ENCODE data around the gene KMT2A.
A peak's percentile ranks its signal among the peaks of the same experiment; 100 is the strongest.

The KMT2A gene

GRCh38 chr11:118450451-118450850 is 14.2 kb downstream of the KMT2A start:
- no peak for TF ChIP-seq YY1 (IDR thresholded peaks at IDR 0.05; ENCODE audit: low read depth)
- TF ChIP-seq EP300 (IDR thresholded peaks at IDR 0.05; ENCODE audit: borderline replicate concordance) = no peak
- no peak for TF ChIP-seq ZBTB7A (IDR thresholded peaks at IDR 0.05; ENCODE audit: low read depth)
- TF ChIP-seq TCF12 (IDR thresholded peaks at IDR 0.05; ENCODE audit: low read depth) = no peak
- TF ChIP-seq TAF1 (IDR thresholded peaks at IDR 0.05; ENCODE audit: low read depth) = no peak
- no peak for TF ChIP-seq RAD21 (IDR thresholded peaks at IDR 0.05; ENCODE audit: low read depth)
- no peak for TF ChIP-seq NFIC (IDR thresholded peaks at IDR 0.05)

DNA sequence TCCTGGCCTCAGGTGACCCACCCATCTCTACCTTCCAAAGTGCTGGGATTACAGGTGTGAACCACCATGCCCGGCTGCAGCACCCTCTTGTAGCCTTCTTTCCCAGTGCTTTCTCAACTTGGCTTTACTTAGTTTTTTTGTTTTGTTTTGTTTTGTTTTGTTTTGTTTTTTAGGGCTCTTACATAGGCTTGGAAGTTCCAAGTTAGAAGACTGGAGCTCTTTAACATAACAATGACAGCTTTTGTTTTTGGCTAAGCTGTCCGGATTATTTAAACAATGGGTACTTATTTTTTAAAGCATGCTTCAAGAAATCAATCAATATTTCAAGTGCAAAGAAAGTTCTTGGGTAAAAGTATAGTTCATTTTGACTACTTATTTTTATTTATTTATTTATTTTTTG is 25.9 kb downstream of the KMT2A start:
- TF ChIP-seq ZBTB7A (IDR thresholded peaks at IDR 0.05; ENCODE audit: low read depth) (no peak), TAF1 (IDR thresholded peaks at IDR 0.05; ENCODE audit: low read depth) (no peak), FOXM1 (IDR thresholded peaks at IDR 0.05; ENCODE audit: borderline replicate concordance, low read depth) (no peak), CEBPB (IDR thresholded peaks at IDR 0.05) (no peak), TCF12 (IDR thresholded peaks at IDR 0.05; ENCODE audit: low read depth) (no peak), NFIC (IDR thresholded peaks at IDR 0.05) (no peak), EGR1 (IDR thresholded peaks at IDR 0.05) (no peak), YY1 (IDR thresholded peaks at IDR 0.05; ENCODE audit: low read depth) (no peak), RAD21 (IDR thresholded peaks at IDR 0.05; ENCODE audit: low read depth) (no peak)
- TF ChIP-seq, protein P1, sequence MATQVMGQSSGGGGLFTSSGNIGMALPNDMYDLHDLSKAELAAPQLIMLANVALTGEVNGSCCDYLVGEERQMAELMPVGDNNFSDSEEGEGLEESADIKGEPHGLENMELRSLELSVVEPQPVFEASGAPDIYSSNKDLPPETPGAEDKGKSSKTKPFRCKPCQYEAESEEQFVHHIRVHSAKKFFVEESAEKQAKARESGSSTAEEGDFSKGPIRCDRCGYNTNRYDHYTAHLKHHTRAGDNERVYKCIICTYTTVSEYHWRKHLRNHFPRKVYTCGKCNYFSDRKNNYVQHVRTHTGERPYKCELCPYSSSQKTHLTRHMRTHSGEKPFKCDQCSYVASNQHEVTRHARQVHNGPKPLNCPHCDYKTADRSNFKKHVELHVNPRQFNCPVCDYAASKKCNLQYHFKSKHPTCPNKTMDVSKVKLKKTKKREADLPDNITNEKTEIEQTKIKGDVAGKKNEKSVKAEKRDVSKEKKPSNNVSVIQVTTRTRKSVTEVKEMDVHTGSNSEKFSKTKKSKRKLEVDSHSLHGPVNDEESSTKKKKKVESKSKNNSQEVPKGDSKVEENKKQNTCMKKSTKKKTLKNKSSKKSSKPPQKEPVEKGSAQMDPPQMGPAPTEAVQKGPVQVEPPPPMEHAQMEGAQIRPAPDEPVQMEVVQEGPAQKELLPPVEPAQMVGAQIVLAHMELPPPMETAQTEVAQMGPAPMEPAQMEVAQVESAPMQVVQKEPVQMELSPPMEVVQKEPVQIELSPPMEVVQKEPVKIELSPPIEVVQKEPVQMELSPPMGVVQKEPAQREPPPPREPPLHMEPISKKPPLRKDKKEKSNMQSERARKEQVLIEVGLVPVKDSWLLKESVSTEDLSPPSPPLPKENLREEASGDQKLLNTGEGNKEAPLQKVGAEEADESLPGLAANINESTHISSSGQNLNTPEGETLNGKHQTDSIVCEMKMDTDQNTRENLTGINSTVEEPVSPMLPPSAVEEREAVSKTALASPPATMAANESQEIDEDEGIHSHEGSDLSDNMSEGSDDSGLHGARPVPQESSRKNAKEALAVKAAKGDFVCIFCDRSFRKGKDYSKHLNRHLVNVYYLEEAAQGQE (IDR thresholded peaks at IDR 0.05; ENCODE audit: low read depth) = no peak
- TF ChIP-seq, protein P2, sequence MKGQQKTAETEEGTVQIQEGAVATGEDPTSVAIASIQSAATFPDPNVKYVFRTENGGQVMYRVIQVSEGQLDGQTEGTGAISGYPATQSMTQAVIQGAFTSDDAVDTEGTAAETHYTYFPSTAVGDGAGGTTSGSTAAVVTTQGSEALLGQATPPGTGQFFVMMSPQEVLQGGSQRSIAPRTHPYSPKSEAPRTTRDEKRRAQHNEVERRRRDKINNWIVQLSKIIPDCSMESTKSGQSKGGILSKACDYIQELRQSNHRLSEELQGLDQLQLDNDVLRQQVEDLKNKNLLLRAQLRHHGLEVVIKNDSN (IDR thresholded peaks at IDR 0.05) = no peak
- TF ChIP-seq, protein P3, sequence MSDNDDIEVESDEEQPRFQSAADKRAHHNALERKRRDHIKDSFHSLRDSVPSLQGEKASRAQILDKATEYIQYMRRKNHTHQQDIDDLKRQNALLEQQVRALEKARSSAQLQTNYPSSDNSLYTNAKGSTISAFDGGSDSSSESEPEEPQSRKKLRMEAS (IDR thresholded peaks at IDR 0.05) = no peak

GRCh38 chr11:118471030-118471429 is 34.7 kb downstream of the KMT2A start:
- TF ChIP-seq TEAD4 (IDR thresholded peaks at IDR 0.05) (no peak), CEBPB (IDR thresholded peaks at IDR 0.05) (no peak), TAF1 (IDR thresholded peaks at IDR 0.05; ENCODE audit: low read depth) (no peak), CREB1 (IDR thresholded peaks at IDR 0.05; ENCODE audit: low read depth) (no peak), FOXM1 (IDR thresholded peaks at IDR 0.05; ENCODE audit: borderline replicate concordance, low read depth) (no peak), EGR1 (IDR thresholded peaks at IDR 0.05) (no peak), TCF12 (IDR thresholded peaks at IDR 0.05; ENCODE audit: low read depth) (no peak), NFIC (IDR thresholded peaks at IDR 0.05) (no peak), EP300 (IDR thresholded peaks at IDR 0.05; ENCODE audit: borderline replicate concordance) (no peak), YY1 (IDR thresholded peaks at IDR 0.05; ENCODE audit: low read depth) (no peak), ZBTB7A (IDR thresholded peaks at IDR 0.05; ENCODE audit: low read depth) (no peak)
- TF ChIP-seq, protein P3 (IDR thresholded peaks at IDR 0.05) = no peak
- TF ChIP-seq, protein P2 (IDR thresholded peaks at IDR 0.05) = no peak

DNA sequence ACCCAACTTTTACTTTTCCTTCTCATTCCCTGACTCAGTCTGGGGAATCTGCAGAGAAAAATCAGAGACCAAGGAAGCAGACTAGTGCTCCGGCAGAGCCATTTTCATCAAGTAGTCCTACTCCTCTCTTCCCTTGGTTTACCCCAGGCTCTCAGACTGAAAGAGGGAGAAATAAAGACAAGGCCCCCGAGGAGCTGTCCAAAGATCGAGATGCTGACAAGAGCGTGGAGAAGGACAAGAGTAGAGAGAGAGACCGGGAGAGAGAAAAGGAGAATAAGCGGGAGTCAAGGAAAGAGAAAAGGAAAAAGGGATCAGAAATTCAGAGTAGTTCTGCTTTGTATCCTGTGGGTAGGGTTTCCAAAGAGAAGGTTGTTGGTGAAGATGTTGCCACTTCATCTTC is 37.2 kb downstream of the KMT2A start:
- TF ChIP-seq, protein P1 (IDR thresholded peaks at IDR 0.05; ENCODE audit: low read depth) = peak; percentile 44
- TF ChIP-seq, protein P3 (IDR thresholded peaks at IDR 0.05) = no peak
- TF ChIP-seq YY1 (IDR thresholded peaks at IDR 0.05; ENCODE audit: low read depth) = no peak
- no peak for TF ChIP-seq TAF1 (IDR thresholded peaks at IDR 0.05; ENCODE audit: low read depth)
- TF ChIP-seq, protein P2 (IDR thresholded peaks at IDR 0.05) = no peak
- TF ChIP-seq CREB1 (IDR thresholded peaks at IDR 0.05; ENCODE audit: low read depth) = no peak
- no peak for TF ChIP-seq TCF12 (IDR thresholded peaks at IDR 0.05; ENCODE audit: low read depth)

DNA sequence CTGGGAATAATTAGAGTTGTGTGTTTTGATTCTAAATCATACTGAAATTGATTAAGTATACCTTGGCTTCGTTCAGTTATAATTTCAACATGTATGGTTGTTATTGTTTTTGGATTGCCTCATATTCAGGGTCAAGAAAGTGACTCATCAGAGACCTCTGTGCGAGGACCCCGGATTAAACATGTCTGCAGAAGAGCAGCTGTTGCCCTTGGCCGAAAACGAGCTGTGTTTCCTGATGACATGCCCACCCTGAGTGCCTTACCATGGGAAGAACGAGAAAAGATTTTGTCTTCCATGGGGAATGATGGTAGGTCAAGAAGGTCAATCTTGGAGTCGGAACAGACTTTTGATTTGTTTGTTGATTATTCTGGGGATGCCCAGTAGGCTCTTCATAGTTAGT is 40.4 kb downstream of the KMT2A start:
- TF ChIP-seq CREB1 (IDR thresholded peaks at IDR 0.05; ENCODE audit: low read depth) (no peak), NFIC (IDR thresholded peaks at IDR 0.05) (no peak), EGR1 (IDR thresholded peaks at IDR 0.05) (no peak), TAF1 (IDR thresholded peaks at IDR 0.05; ENCODE audit: low read depth) (no peak), RAD21 (IDR thresholded peaks at IDR 0.05; ENCODE audit: low read depth) (no peak), FOXM1 (IDR thresholded peaks at IDR 0.05; ENCODE audit: borderline replicate concordance, low read depth) (no peak), TCF12 (IDR thresholded peaks at IDR 0.05; ENCODE audit: low read depth) (no peak), CEBPB (IDR thresholded peaks at IDR 0.05) (no peak), EP300 (IDR thresholded peaks at IDR 0.05; ENCODE audit: borderline replicate concordance) (no peak), YY1 (IDR thresholded peaks at IDR 0.05; ENCODE audit: low read depth) (no peak), TEAD4 (IDR thresholded peaks at IDR 0.05) (no peak), ZBTB7A (IDR thresholded peaks at IDR 0.05; ENCODE audit: low read depth) (no peak)
- TF ChIP-seq, protein P1 (IDR thresholded peaks at IDR 0.05; ENCODE audit: low read depth) = no peak
- TF ChIP-seq, protein P3 (IDR thresholded peaks at IDR 0.05) = no peak
- TF ChIP-seq, protein P2 (IDR thresholded peaks at IDR 0.05) = no peak

All from Ishikawa (cell line).